HG02885 (cell line): ENCODE results near the gene LCORL.

Experiments used
- ATAC-seq: cut with Tn5 transposase; IDR thresholded peaks from one replicate; pipeline ENCODE4 v1.9.1; 2021; ENCODE audit warnings: mild to moderate bottlenecking; ENCODE audit not compliant: unreplicated experiment, poor library complexity

LCORL gene

GRCh38 chr4:17797808-17798207 is 223.7 kb downstream of the LCORL start:
- no peak for ATAC-seq

DNA sequence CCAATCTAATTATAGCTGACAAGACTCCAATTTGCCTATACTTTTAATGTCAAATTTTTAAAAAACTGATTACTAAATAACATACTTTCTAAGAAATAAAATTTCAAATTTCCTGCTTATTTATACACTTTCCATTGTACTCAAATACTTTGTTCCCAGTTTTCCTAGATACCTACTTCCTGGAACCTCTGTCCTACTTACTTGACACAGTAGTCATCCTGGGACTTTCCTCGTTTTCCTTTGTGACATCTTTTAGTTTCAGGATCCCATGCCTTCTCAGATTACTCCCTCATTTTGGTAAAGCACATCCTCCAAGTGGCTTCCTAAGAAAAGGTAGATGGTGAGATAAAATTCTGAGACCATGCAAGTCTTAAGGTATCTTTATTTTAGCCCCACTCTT is 226.8 kb downstream of the LCORL start:
- ATAC-seq: no peak
